ENCODE data around the gene HIVEP3. TPM values are rescaled to one million over a fixed set of nuclear protein-coding genes. Genes with fewer than 3 reads are reported as not detected.
A peak's percentile ranks its signal among the peaks of the same experiment; 100 is the strongest.

Gene HIVEP3
- total RNA-seq, 2 experiments from 2014 or later, result 19.4 to 21.3 TPM

DNA sequence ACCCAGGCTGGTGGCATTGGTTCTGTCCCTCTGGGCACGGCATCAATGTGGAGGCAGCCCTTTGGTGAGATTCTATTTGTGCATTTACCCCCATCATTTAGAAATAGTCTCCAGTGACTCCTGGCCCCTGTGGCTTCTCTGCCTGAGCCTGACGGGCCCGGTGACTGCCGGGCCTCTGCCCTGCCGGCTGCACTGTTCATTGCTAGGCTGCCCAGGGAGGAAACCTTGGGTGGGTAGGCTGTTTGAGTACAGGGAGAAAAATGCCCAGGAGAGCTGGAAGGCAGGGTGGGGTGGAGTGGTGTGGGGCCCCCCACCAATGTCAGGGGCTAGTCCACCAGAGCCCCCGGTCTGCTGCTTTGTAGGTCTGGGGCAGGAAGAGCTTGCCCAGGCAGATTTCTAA, 410.9 kb downstream of the HIVEP3 start:
- Mint-ChIP-seq H3K4me1 (peaks cover 3% of the 10 kb centered on the region), H3K4me3 (no peak overlapping the region), H3K27ac (no peak overlapping the region), H3K36me3 (peaks cover 9% of the 10 kb centered on the region), H3K27me3 (no peaks in the 10 kb centered on the region), H3K9me3 (no peaks in the 10 kb centered on the region)
- no peak for DNase-seq

DNA sequence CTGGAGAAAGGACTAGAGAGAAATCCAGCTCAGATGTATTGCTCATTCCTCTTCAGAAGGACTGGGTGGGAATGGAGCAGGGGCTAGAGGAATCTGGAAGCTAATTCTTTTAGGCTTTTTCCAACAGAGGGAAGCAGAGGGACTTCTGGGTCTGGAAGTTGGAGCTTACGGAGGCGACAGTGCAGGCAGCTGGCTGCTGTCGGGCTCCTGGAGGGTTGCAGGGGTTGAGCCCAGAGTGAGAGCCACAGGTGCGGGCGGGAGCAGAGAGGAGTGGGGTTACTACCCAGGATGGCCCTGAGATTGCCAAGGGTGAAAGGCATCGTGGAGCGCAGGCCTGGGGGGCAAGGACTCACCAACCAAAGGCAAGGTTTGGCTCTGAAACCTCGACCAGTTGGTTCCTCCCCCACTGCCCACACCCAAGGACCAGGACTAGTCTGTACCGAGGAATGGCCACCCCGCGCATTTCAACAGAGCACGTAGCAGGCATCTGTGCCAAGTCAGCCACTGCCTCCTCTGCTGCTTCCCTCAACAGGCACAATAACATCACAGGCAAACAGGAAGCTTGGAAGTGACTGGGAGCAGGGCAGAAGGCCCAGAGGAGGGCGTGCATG, 411.5 kb downstream of the HIVEP3 start:
- DNase-seq, result no peak
- H3K9me3 Mint-ChIP-seq, result no peaks in the 10 kb centered on the region
- no peak overlapping the region for H3K4me3 Mint-ChIP-seq
- peaks cover 3% of the 10 kb centered on the region for H3K4me1 Mint-ChIP-seq
- H3K27ac Mint-ChIP-seq, result no peak overlapping the region
- no peaks in the 10 kb centered on the region for H3K27me3 Mint-ChIP-seq
- peaks cover 5% of the 10 kb centered on the region for H3K36me3 Mint-ChIP-seq

DNA sequence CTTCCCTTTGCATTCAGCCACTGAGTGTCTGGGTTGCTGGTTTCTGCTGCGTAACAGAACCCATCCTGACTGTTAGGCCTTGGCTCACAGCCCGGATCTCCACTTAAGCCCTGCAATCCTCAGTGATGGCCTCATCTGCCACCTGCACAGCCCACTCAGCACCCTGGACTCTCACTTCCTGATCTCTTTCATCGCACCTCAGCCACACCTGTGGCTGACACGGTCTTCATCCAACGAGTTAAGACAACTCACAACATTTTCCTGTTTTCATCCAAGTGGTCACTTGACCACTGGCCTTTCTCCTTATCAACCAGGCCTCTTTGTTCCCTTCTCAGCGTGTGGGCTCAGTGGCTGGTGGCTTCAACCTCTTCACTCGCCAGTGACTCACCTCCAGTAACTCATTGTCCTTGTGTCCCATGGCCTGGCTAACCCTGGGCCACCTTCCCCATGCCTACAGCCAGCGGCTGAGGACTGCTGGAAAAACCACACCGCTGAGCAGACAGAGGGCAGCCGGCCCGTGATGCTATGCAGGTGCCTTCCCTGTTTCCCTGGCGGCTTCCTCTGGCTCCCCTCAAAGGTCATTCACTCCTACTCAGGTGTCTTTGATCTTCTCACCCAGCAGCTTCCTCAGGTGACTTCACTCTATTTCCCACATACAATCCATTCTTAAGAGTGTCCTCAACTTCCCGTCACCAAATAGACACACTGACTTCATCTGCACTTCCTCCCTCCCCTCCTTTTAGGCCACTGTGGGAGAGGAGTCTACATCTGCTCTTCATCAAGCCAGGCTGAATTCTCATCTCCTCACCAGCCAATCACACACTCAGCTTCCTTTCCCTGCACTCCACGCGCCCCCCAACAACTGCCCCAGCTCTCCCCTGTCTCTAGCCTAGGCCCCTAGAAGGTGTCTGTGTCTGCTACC, 414.3 kb downstream of the HIVEP3 start:
- H3K9me3 Mint-ChIP-seq, result no peaks in the 10 kb centered on the region
- H3K4me3 Mint-ChIP-seq, result no peak overlapping the region
- H3K4me1 Mint-ChIP-seq, result peaks cover 3% of the 10 kb centered on the region
- no peaks in the 10 kb centered on the region for H3K27me3 Mint-ChIP-seq
- H3K36me3 Mint-ChIP-seq, result no peaks in the 10 kb centered on the region
- H3K27ac Mint-ChIP-seq, result no peak overlapping the region
- no peak for DNase-seq

DNA sequence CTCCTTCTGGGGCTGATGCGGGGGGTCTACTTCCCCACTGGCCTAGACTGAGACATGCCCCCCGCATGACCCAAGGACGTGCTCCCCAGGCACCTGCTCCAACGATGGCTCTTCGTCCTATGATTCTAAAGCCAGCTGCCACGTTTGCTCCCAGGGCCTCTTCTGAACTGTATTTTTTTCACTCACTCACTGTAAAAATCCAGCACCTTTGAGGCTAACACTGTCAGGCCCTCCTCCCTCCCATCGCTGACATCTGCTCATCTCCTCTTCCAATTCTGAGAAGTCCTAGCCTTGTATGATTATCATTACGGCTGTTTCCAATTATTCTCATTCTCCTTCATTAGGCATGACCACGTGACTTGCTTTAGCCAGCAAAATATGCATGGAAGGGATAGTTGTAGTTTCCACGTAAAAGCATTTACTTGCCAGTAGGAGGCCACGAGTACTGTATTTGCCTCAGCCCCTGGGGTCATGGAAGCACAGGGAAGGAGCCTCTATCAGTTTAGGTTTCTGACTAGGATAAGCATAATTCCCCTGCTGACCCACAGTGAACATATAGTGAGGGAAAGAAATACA, 415.1 kb downstream of the HIVEP3 start:
- Mint-ChIP-seq H3K27me3 (no peaks in the 10 kb centered on the region), H3K27ac (no peak overlapping the region), H3K4me1 (peaks cover 3% of the 10 kb centered on the region), H3K9me3 (no peaks in the 10 kb centered on the region), H3K36me3 (no peaks in the 10 kb centered on the region), H3K4me3 (no peak overlapping the region)
- DNase-seq, result no peak

DNA sequence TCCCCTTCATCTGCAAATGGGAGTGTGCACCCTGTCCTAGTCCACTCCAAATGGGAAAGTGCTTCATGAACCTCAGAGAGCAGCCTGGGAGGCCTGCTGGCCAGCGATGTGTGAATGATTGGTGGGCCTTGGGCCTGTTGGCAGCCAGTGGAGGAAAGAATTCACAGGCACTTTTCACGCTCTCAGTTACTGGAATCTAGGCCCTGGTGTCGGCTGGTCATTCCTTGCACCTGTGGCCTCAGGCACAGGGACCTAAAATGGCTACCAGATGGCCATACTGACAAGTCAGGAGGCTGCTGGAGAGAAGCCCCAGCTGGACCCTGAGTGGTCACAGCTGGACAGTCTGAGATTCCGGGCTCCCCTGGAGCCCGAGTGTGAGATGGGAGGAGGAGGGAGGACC, 415.8 kb downstream of the HIVEP3 start:
- Mint-ChIP-seq H3K27ac (no peak overlapping the region), H3K4me1 (peaks cover 9% of the 10 kb centered on the region), H3K36me3 (no peaks in the 10 kb centered on the region), H3K4me3 (no peak overlapping the region), H3K9me3 (no peaks in the 10 kb centered on the region), H3K27me3 (no peaks in the 10 kb centered on the region)
- no peak for DNase-seq

DNA sequence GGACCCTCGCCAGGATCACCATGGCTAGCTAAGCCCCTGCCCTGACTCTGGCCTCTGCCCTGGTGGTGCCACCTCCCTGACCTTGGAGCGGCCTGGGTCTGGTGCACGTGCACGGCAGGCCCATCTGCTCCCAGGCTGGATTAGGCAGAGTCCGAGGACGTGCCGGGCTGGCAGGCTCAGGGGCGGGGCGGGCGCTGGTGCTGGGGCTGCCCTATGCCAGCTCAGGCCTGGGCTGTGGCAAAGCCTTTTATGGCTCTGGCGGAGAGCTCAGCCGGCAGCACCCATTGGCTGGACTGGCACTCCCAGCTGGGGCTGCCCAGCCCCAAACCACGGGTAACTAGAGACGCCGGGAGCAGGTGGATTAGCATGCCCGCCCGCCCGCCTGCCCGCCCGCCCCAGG, 417.1 kb downstream of the HIVEP3 start:
- Mint-ChIP-seq H3K27me3 (peaks cover 10% of the 10 kb centered on the region), H3K4me1 (peaks cover 9% of the 10 kb centered on the region), H3K27ac (no peak overlapping the region), H3K9me3 (no peaks in the 10 kb centered on the region), H3K36me3 (no peaks in the 10 kb centered on the region), H3K4me3 (no peak overlapping the region)
- DNase-seq, result no peak

DNA sequence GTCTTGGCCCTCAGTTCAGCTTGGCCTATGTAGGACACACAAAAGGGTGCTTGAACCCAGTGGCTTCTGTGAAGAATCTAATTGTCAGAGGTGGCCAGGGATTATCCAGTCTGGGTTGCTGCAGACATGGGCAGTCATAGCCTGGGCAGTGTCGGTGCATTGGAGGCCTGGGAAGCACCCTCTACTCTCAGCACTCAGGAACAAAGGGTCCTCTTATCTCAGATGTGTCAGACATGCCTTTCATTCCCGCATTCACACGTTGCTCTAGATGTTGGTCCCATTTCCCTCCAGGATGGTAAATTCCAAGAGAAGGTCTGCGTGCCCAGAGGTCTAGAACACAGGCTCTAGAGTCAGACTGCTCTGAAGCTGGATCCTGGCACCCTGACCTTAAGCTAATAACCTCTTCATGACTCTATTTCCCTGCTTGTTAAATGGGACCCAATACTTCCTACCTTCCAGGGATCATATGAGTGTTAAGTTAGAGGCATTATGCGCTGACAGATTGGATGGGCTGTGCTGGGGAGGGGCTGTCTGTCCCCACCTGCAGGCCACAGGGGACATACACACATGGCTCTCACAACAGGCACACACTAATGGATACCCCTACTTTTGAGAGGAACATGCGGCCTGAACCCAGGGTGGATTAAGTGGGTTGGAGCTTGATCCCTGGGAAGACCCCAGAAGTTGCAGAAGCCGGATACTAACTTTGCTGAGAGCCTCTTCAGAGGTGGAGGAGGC, 417.8 kb downstream of the HIVEP3 start:
- H3K4me1 Mint-ChIP-seq, result peaks cover 9% of the 10 kb centered on the region
- no peak overlapping the region for H3K27ac Mint-ChIP-seq
- H3K36me3 Mint-ChIP-seq, result no peaks in the 10 kb centered on the region
- H3K9me3 Mint-ChIP-seq, result no peaks in the 10 kb centered on the region
- no peak overlapping the region for H3K4me3 Mint-ChIP-seq
- H3K27me3 Mint-ChIP-seq, result peaks cover 10% of the 10 kb centered on the region
- DNase-seq, result no peak

DNA sequence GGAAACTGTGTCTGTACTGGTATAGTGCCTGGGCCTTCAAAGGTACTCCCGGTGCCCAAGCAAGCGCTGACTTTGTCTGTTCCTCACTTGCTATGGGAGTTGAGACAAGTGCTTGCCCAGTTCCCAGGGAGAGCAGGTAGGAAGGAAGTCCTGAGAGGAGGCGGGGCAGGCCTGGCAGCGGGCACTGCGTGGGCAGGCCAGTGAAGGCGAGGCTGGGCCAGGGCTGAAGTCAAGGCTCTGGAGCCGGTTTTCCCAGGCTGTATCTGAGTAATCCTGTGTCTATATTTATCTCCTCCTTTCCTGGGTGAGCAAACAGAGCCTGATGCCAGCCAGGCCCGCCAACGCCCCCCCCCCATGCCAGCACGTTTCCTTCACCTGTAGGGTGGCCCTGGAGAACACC, 418.3 kb downstream of the HIVEP3 start:
- Mint-ChIP-seq H3K4me3 (no peak overlapping the region), H3K27ac (no peak overlapping the region), H3K36me3 (no peaks in the 10 kb centered on the region), H3K4me1 (peaks cover 13% of the 10 kb centered on the region), H3K27me3 (peaks cover 15% of the 10 kb centered on the region), H3K9me3 (no peaks in the 10 kb centered on the region)
- no peak for DNase-seq

DNA sequence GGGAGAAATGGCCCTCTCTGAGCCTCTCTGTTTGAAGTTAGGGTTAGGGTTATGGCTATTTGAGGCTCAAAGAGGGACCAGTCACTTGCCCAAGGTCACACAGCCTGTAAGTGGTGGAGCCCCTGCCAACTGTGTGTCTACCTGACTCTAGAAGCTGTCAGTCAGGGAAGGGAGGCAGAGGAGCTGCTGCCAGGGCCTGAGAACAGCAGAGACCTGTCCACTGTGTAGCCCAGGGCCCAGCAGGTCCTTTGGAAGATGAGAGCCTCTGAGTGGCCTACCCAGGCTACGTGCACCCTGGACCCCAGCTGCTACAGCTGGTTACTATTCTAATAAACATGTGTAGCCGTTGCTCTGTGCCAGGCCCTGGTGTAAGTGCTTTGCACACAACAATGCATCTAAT, 419.1 kb downstream of the HIVEP3 start:
- no peaks in the 10 kb centered on the region for H3K36me3 Mint-ChIP-seq
- no peaks in the 10 kb centered on the region for H3K9me3 Mint-ChIP-seq
- H3K4me1 Mint-ChIP-seq, result peaks cover 14% of the 10 kb centered on the region
- H3K27me3 Mint-ChIP-seq, result peaks cover 23% of the 10 kb centered on the region
- no peak overlapping the region for H3K4me3 Mint-ChIP-seq
- H3K27ac Mint-ChIP-seq, result no peak overlapping the region
- DNase-seq, result no peak

DNA sequence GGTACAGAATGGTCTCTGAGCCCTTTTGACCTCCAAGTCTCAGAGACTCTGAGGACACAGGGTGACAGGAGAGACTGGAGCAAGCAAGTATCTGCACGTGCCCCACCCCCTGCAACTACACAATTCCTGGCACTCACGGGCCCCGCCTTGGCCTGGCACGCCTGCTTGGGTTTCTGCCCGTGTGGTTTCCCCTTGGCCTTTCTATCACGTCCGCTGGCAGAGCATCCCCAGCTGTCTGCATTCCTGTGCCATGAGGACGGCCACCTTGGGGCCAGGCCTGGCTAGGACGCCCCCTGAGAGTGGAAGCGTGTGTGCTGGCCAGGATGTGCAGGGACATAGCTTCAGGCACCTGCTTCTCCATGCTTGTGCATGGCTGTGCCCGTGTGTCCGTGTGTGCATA, 419.9 kb downstream of the HIVEP3 start:
- Mint-ChIP-seq H3K36me3 (no peaks in the 10 kb centered on the region), H3K27me3 (peaks cover 27% of the 10 kb centered on the region)

DNA sequence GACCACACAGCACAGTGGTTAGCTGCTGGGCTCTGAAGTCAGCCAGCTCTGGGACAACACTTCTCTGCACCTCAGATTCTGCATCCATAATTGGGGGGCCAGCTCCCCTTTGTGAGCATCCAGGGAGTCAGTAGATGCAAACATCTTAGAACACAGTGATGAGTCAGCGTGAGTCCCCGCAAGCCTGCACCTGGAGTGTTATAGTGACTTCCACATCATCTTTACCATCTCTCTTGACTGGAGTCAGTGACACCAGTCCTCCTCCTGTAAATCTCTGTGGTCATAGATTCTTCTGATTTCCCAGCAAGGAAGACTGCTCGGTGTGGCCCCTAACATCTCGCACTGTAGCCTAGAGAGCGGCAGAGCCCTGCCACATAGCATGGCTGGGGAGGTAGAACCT, 420.3 kb downstream of the HIVEP3 start:
- Mint-ChIP-seq H3K4me3 (no peak overlapping the region), H3K36me3 (no peaks in the 10 kb centered on the region)
- no peak for DNase-seq

More for the DNA sequence above, 419.9 kb downstream of the HIVEP3 start:
- Mint-ChIP-seq H3K9me3 (no peaks in the 10 kb centered on the region), H3K4me3 (no peak overlapping the region), H3K27ac (no peak overlapping the region), H3K4me1 (peaks cover 11% of the 10 kb centered on the region)
- no peak for DNase-seq

DNA sequence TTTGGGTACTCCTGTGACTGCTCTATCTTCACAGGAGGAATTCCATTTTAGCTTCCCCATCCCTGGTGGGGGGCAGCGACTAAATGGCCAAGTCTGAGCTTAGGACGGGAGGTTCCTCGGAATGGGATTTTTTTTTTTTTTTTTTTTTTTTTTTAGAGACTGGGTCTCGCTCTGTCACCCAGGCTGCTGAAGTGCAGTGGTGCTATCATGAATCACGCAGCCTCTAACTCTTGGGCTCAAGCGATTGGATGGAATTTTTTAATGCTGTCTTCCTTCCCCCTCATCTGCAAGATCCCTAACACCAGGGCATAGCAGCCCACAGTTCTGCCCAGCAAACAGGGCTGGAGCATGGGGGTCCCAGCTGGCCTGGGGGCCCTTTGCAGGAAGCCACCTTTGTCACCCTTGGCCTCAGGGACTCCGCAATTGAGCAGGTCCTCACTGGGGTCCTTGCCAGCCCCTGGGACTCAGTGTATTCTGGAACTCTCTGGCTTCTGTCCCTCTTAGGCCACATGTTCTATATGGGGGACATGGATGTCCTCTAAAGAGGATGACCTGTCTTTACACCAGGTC, 421.2 kb downstream of the HIVEP3 start:
- DNase-seq, result no peak
- peaks cover 27% of the 10 kb centered on the region for H3K27me3 Mint-ChIP-seq
- H3K4me3 Mint-ChIP-seq, result no peak overlapping the region
- no peaks in the 10 kb centered on the region for H3K36me3 Mint-ChIP-seq
- no peak overlapping the region for H3K27ac Mint-ChIP-seq
- peaks cover 11% of the 10 kb centered on the region for H3K4me1 Mint-ChIP-seq
- H3K9me3 Mint-ChIP-seq, result no peaks in the 10 kb centered on the region

More for the DNA sequence above, 420.3 kb downstream of the HIVEP3 start:
- Mint-ChIP-seq H3K9me3 (no peaks in the 10 kb centered on the region), H3K27me3 (peaks cover 27% of the 10 kb centered on the region), H3K4me1 (peaks cover 11% of the 10 kb centered on the region), H3K27ac (no peak overlapping the region)

DNA sequence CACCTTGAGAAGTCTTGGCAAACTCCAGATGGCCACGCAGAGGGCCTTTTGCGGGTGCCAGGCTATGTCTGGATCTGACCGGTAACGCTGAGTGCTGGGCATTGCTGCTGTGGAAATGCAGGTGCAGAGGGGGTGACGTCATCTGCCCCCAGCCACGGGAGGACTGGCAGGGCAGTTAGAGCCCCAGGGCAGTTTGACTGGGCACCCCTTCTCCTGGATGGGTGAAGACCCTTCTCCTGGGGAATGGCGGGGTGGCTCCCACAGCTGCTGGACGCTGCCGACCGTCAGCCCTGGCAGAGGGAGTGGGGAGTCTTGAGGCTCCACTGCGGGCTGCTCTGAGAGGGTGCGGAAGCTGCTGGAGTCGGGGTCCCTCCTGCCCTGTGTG, 421.7 kb downstream of the HIVEP3 start:
- no peak for DNase-seq
- Mint-ChIP-seq H3K4me1 (peaks cover 11% of the 10 kb centered on the region), H3K27me3 (peaks cover 27% of the 10 kb centered on the region), H3K27ac (no peak overlapping the region), H3K9me3 (no peaks in the 10 kb centered on the region), H3K36me3 (no peaks in the 10 kb centered on the region), H3K4me3 (no peak overlapping the region)

DNA sequence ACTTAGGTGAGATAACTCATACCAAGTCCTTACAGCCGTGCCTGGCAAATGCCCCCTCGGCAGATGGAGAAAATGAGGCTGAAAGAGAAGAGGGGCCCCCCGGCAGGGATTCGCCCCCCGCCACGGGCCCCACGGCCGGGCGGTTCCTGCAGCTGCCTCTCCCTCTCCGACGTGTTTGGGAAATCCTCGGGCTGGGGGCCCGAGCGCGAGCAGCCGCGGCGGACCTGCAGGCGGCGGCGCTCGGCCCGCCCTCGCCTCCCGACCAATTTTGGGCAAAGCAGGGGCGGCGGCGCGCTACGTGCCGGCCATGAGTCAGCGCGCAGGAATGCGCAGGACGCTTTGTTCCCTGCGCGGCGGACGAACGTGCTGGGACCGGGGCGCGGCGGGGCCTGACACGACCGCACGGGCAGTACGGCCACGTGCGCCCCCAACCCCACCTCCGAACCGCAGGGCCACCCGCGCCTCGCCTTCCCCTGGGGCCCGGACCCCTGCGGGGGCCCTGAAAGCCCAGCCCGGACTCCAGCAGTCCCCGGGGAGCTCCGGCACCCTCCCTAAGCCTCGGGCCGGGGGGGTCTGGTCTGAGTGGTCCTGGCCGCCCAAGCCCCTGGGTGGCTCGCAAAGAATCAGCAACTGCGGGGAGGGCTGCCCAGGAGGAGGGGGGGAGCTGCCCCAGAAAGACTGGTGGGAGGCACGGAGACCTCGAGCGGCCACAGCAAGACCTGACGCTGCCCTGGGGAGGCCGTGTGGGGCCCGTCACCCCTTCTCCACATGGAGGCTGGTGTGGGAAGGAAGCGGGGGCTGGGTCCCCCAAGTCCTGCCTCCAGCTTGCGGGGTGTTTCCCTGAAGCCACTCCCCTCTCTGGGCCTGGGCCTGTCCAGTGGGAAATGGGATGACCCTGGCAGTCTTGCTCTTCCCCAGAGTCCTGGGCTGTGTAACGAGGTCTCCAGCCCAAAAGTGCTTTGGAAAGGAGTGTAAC, 422.4 kb downstream of the HIVEP3 start:
- H3K9me3 Mint-ChIP-seq, result no peaks in the 10 kb centered on the region
- peak; percentile 70 for DNase-seq
- peaks cover 11% of the 10 kb centered on the region for H3K4me1 Mint-ChIP-seq
- peaks cover 27% of the 10 kb centered on the region for H3K27me3 Mint-ChIP-seq
- peak overlapping the region; percentile 50 for H3K4me3 Mint-ChIP-seq
- H3K36me3 Mint-ChIP-seq, result no peaks in the 10 kb centered on the region
- H3K27ac Mint-ChIP-seq, result no peak overlapping the region
